GM23338 (cell line): ENCODE measurements around the gene HEMK1.

Experiments
- CREB1 ChIP-seq: fragments of 250-450 bp; sonication (Bioruptor Pico); IDR thresholded peaks from 2 replicates; pipeline ENCODE4 v1.5.0; 2020; ENCODE audit warnings: low read depth, mild to moderate bottlenecking, moderate library complexity
- EZH2 ChIP-seq: fragments of 200-600 bp; sonication (generic); IDR thresholded peaks from one replicate; pipeline ENCODE4 v1.8.0; 2017; ENCODE audit warnings: antibody characterized with exemption, mild to moderate bottlenecking, low read depth; ENCODE audit not compliant: unreplicated experiment
- EZH2phosphoT487 ChIP-seq: fragments of 200-600 bp; sonication (generic); IDR thresholded peaks from one replicate; pipeline ENCODE4 v1.8.1; 2018; ENCODE audit warnings: antibody characterized with exemption; ENCODE audit not compliant: unreplicated experiment
- JUNB ChIP-seq: IDR thresholded peaks from one replicate; pipeline ENCODE4 v1.6.1; 2016; ENCODE audit warnings: antibody characterized with exemption; ENCODE audit not compliant: unreplicated experiment
- POLR2AphosphoS5 ChIP-seq: IDR thresholded peaks from 2 replicates; pipeline ENCODE4 v1.6.1; 2016; ENCODE audit warnings: antibody characterized with exemption, low read depth
- STAT1 ChIP-seq: IDR thresholded peaks from one replicate; pipeline ENCODE4 v1.6.1; 2016; ENCODE audit warnings: antibody characterized with exemption; ENCODE audit not compliant: unreplicated experiment
- ZNF331 ChIP-seq: fragments of 250-450 bp; sonication (Bioruptor Pico); IDR thresholded peaks from 2 replicates; pipeline ENCODE4 v1.5.0; 2020; ENCODE audit warnings: low read depth, mild to moderate bottlenecking, moderate library complexity
- TF ChIP-seq, protein P1 (sequence below), 2 experiments: fragments of 200-600 bp in 1 of 2; sonication (generic) in 1 of 2; conservative IDR thresholded peaks; 2 replicates each; pipeline versions ENCODE4 v1.5.1 to v1.6.1; 2016 to 2017; ENCODE audit warnings: antibody characterized with exemption in 2 of 2, low read depth in 2 of 2, mild to moderate bottlenecking in 2 of 2, moderate library complexity in 1 of 2
- TF ChIP-seq, protein P2 (sequence below): IDR thresholded peaks from one replicate; pipeline ENCODE4 v1.6.1; 2018; ENCODE audit warnings: antibody characterized with exemption; ENCODE audit not compliant: unreplicated experiment
- TF ChIP-seq, protein P3 (sequence below): fragments of 250-450 bp; sonication (Bioruptor Pico); IDR thresholded peaks from 2 replicates; pipeline ENCODE4 v1.5.0; 2020; ENCODE audit warnings: mild to moderate bottlenecking, moderate library complexity

DNA sequence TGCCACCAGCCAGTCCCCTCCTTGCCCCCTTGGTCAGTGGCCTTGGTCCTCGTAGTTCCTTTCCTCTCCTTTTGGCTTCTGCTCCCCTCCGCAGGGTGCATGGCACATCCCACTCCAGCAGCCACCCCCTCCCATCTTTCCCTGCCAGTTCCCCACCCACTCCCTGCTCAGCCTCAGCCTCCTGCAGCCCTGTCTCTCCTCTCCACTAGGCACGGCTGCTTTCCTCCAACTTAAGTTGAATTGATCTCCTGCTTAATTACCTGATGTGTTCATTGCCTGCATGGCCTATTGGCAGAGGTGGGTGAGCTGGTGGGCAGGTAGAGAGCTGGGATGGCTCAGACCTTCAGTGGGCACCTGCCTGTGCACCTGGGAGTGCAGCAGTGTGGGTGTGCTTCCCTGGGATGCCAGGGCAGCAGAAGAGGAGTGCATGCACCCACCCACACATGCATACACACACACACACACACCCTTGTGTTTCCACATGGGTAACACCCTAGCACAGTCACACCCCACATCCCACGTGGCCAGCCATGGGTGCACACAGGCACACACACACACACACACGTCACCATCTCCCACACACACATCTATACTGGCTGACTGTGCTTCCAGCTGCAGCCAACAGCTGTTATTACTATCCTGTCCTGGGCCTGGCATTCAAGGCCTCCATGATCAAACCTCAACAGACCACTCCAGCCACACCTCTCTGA lies 32.7 kb upstream of the HEMK1 start:
- TF ChIP-seq CREB1 (CRISPR knock-in tag) (no peak), EZH2 (no peak), POLR2AphosphoS5 (no peak), EZH2phosphoT487 (no peak), JUNB (no peak), ZNF331 (CRISPR knock-in tag) (no peak), STAT1 (no peak)
- TF ChIP-seq, protein P1, sequence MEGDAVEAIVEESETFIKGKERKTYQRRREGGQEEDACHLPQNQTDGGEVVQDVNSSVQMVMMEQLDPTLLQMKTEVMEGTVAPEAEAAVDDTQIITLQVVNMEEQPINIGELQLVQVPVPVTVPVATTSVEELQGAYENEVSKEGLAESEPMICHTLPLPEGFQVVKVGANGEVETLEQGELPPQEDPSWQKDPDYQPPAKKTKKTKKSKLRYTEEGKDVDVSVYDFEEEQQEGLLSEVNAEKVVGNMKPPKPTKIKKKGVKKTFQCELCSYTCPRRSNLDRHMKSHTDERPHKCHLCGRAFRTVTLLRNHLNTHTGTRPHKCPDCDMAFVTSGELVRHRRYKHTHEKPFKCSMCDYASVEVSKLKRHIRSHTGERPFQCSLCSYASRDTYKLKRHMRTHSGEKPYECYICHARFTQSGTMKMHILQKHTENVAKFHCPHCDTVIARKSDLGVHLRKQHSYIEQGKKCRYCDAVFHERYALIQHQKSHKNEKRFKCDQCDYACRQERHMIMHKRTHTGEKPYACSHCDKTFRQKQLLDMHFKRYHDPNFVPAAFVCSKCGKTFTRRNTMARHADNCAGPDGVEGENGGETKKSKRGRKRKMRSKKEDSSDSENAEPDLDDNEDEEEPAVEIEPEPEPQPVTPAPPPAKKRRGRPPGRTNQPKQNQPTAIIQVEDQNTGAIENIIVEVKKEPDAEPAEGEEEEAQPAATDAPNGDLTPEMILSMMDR (conservative IDR thresholded peaks at IDR 0.05; ENCODE audit: low read depth in 2 of 2) = no peak
- TF ChIP-seq, protein P2, sequence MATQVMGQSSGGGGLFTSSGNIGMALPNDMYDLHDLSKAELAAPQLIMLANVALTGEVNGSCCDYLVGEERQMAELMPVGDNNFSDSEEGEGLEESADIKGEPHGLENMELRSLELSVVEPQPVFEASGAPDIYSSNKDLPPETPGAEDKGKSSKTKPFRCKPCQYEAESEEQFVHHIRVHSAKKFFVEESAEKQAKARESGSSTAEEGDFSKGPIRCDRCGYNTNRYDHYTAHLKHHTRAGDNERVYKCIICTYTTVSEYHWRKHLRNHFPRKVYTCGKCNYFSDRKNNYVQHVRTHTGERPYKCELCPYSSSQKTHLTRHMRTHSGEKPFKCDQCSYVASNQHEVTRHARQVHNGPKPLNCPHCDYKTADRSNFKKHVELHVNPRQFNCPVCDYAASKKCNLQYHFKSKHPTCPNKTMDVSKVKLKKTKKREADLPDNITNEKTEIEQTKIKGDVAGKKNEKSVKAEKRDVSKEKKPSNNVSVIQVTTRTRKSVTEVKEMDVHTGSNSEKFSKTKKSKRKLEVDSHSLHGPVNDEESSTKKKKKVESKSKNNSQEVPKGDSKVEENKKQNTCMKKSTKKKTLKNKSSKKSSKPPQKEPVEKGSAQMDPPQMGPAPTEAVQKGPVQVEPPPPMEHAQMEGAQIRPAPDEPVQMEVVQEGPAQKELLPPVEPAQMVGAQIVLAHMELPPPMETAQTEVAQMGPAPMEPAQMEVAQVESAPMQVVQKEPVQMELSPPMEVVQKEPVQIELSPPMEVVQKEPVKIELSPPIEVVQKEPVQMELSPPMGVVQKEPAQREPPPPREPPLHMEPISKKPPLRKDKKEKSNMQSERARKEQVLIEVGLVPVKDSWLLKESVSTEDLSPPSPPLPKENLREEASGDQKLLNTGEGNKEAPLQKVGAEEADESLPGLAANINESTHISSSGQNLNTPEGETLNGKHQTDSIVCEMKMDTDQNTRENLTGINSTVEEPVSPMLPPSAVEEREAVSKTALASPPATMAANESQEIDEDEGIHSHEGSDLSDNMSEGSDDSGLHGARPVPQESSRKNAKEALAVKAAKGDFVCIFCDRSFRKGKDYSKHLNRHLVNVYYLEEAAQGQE = no peak
- TF ChIP-seq, protein P3, sequence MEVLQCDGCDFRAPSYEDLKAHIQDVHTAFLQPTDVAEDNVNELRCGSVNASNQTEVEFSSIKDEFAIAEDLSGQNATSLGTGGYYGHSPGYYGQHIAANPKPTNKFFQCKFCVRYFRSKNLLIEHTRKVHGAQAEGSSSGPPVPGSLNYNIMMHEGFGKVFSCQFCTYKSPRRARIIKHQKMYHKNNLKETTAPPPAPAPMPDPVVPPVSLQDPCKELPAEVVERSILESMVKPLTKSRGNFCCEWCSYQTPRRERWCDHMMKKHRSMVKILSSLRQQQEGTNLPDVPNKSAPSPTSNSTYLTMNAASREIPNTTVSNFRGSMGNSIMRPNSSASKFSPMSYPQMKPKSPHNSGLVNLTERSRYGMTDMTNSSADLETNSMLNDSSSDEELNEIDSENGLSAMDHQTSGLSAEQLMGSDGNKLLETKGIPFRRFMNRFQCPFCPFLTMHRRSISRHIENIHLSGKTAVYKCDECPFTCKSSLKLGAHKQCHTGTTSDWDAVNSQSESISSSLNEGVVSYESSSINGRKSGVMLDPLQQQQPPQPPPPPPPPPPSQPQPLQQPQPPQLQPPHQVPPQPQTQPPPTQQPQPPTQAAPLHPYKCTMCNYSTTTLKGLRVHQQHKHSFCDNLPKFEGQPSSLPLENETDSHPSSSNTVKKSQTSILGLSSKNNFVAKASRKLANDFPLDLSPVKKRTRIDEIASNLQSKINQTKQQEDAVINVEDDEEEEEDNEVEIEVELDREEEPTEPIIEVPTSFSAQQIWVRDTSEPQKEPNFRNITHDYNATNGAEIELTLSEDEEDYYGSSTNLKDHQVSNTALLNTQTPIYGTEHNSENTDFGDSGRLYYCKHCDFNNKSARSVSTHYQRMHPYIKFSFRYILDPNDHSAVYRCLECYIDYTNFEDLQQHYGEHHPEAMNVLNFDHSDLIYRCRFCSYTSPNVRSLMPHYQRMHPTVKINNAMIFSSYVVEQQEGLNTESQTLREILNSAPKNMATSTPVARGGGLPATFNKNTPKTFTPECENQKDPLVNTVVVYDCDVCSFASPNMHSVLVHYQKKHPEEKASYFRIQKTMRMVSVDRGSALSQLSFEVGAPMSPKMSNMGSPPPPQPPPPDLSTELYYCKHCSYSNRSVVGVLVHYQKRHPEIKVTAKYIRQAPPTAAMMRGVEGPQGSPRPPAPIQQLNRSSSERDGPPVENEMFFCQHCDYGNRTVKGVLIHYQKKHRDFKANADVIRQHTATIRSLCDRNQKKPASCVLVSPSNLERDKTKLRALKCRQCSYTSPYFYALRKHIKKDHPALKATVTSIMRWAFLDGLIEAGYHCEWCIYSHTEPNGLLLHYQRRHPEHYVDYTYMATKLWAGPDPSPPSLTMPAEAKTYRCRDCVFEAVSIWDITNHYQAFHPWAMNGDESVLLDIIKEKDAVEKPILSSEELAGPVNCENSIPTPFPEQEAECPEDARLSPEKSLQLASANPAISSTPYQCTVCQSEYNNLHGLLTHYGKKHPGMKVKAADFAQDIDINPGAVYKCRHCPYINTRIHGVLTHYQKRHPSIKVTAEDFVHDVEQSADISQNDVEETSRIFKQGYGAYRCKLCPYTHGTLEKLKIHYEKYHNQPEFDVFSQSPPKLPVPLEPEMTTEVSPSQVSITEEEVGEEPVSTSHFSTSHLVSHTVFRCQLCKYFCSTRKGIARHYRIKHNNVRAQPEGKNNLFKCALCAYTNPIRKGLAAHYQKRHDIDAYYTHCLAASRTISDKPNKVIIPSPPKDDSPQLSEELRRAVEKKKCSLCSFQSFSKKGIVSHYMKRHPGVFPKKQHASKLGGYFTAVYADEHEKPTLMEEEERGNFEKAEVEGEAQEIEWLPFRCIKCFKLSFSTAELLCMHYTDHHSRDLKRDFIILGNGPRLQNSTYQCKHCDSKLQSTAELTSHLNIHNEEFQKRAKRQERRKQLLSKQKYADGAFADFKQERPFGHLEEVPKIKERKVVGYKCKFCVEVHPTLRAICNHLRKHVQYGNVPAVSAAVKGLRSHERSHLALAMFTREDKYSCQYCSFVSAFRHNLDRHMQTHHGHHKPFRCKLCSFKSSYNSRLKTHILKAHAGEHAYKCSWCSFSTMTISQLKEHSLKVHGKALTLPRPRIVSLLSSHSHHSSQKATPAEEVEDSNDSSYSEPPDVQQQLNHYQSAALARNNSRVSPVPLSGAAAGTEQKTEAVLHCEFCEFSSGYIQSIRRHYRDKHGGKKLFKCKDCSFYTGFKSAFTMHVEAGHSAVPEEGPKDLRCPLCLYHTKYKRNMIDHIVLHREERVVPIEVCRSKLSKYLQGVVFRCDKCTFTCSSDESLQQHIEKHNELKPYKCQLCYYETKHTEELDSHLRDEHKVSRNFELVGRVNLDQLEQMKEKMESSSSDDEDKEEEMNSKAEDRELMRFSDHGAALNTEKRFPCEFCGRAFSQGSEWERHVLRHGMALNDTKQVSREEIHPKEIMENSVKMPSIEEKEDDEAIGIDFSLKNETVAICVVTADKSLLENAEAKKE (CRISPR knock-in tag) = no peak
